Liver (tissue), 9 donors: ENCODE results near the gene NFATC4. TPM values are rescaled to one million over a fixed set of nuclear protein-coding genes. Genes with fewer than 3 reads are reported as not detected.

Source experiments
- DNase-seq: peaks from one replicate; pipeline ENCODE4 v3.0.0-alpha.2; 2017; ENCODE audit warnings: low spot score
- H3K27ac ChIP-seq, 2 donors: one replicate each; pipeline ENCODE4 v1.7.0; 2013; ENCODE audit warnings: inconsistent platforms in 2 of 2, low read length in 2 of 2, control low read depth in 1 of 2, low read depth in 1 of 2, mild to moderate bottlenecking in 1 of 2
- H3K27me3 ChIP-seq, 4 donors: one replicate each; pipeline versions ENCODE4 v1.6.1 to v1.7.0; 2013; ENCODE audit warnings: low read length in 3 of 4, inconsistent platforms in 1 of 4, mild to moderate bottlenecking in 1 of 4, moderate library complexity in 1 of 4; ENCODE audit not compliant: control insufficient read depth in 4 of 4, insufficient read depth in 4 of 4
- H3K36me3 ChIP-seq, 4 donors: one replicate each; pipeline versions ENCODE4 v1.6.1 to v1.7.0; 2013; ENCODE audit warnings: low read length in 3 of 4, mild to moderate bottlenecking in 3 of 4, low read depth in 1 of 4, moderate library complexity in 1 of 4; ENCODE audit not compliant: control insufficient read depth in 4 of 4, insufficient read depth in 3 of 4
- H3K4me1 ChIP-seq, 4 donors: one replicate each; pipeline versions ENCODE4 v1.6.1 to v1.7.0; 2013; ENCODE audit warnings: low read length in 3 of 4, mild to moderate bottlenecking in 3 of 4, moderate library complexity in 1 of 4; ENCODE audit not compliant: control insufficient read depth in 4 of 4, insufficient read depth in 4 of 4
- H3K4me3 ChIP-seq, 3 donors: one replicate each; pipeline versions ENCODE4 v1.6.1 to v1.7.0; 2013; ENCODE audit warnings: low read length in 3 of 3, control low read depth in 1 of 3, low read depth in 1 of 3, mild to moderate bottlenecking in 1 of 3
- H3K9ac ChIP-seq, 2 donors: one replicate each; pipeline ENCODE4 v1.7.0; 2013; ENCODE audit warnings: low read length in 2 of 2, mild to moderate bottlenecking in 2 of 2, moderate library complexity in 2 of 2, control low read depth in 1 of 2, low read depth in 1 of 2
- H3K9me3 ChIP-seq, 4 donors: one replicate each; pipeline versions ENCODE4 v1.6.1 to v1.7.0; 2013; ENCODE audit warnings: low read length in 3 of 4; ENCODE audit not compliant: control insufficient read depth in 4 of 4
- CTCF ChIP-seq: fragments of 150-350 bp; IDR thresholded peaks from 2 replicates; pipeline ENCODE4 v1.5.1; 2017; ENCODE audit warnings: improper control_type of control experiment, low read depth, low read length; ENCODE audit not compliant: missing input control
- EGR1 ChIP-seq, 2 donors: IDR thresholded peaks; 2 replicates each; pipeline ENCODE4 v1.6.1; 2016 to 2018; ENCODE audit warnings: antibody characterized with exemption in 2 of 2, low read depth in 2 of 2
- FOXA2 ChIP-seq: IDR thresholded peaks from 2 replicates; pipeline ENCODE4 v1.6.1; 2016; ENCODE audit warnings: antibody characterized with exemption
- GABPA ChIP-seq, 2 donors: IDR thresholded peaks in 1 of 2; conservative IDR thresholded peaks in 1 of 2; 2 replicates each; pipeline ENCODE4 v1.6.1; 2016; ENCODE audit warnings: antibody characterized with exemption in 2 of 2, mild to moderate bottlenecking in 1 of 2, moderate library complexity in 1 of 2
- HNF4A ChIP-seq, 2 donors: conservative IDR thresholded peaks; 2 replicates each; pipeline ENCODE4 v1.6.1; 2016; ENCODE audit warnings: antibody characterized with exemption in 2 of 2, mild to moderate bottlenecking in 2 of 2
- HNF4G ChIP-seq: IDR thresholded peaks from 2 replicates; pipeline ENCODE4 v1.6.1; 2016; ENCODE audit warnings: antibody characterized with exemption
- JUND ChIP-seq, 2 donors: IDR thresholded peaks; 2 replicates each; pipeline ENCODE4 v1.6.1; 2016; ENCODE audit warnings: antibody characterized with exemption in 2 of 2
- MAX ChIP-seq: IDR thresholded peaks from 2 replicates; pipeline ENCODE4 v1.6.1; 2016; ENCODE audit warnings: antibody characterized with exemption
- NR2F2 ChIP-seq: IDR thresholded peaks from 2 replicates; pipeline ENCODE4 v1.6.1; 2016; ENCODE audit warnings: antibody characterized with exemption
- RAD21 ChIP-seq, 2 donors: IDR thresholded peaks; 2 replicates each; pipeline ENCODE4 v1.6.1; 2016; ENCODE audit warnings: antibody characterized with exemption in 2 of 2, mild to moderate bottlenecking in 2 of 2
- RXRA ChIP-seq, 2 donors: IDR thresholded peaks; 2 replicates each; pipeline ENCODE4 v1.6.1; 2017 to 2018; ENCODE audit warnings: antibody characterized with exemption in 2 of 2, mild to moderate bottlenecking in 1 of 2
- SP1 ChIP-seq: IDR thresholded peaks from 2 replicates; pipeline ENCODE4 v1.6.1; 2018; ENCODE audit warnings: antibody characterized with exemption, mild to moderate bottlenecking
- TAF1 ChIP-seq: conservative IDR thresholded peaks from 2 replicates; pipeline ENCODE4 v1.6.1; 2016; ENCODE audit warnings: antibody characterized with exemption, mild to moderate bottlenecking
- YY1 ChIP-seq: IDR thresholded peaks from 2 replicates; pipeline ENCODE4 v1.6.1; 2016; ENCODE audit warnings: antibody characterized with exemption, mild to moderate bottlenecking
- ZBTB33 ChIP-seq: IDR thresholded peaks from 2 replicates; pipeline ENCODE4 v1.6.1; 2016; ENCODE audit warnings: antibody characterized with exemption
- WGBS: extraction: QIAGEN DNeasy Blood & Tissue Kit; methylation state at CpG from one replicate; pipeline ENCODE4 v1.1.7; 2013; 5-methylcytosine and 5-hydroxymethylcytosine counted together
- polyA plus RNA-seq, 2 donors: library from polyadenylated mRNA; stranded (reverse) in 1 of 2; unstranded in 1 of 2; fragments of 200-250 nt in 1 of 2; fragments of >200 nt in 1 of 2; fragmentation: Nextera tagmentation in 1 of 2; extraction: Ambion mirVana in 1 of 2; gene quantifications; one replicate each; pipeline versions ENCODE4 v1.2.1 to v1.2.3, GENCODE V29; 2013 to 2015
- total RNA-seq, 2 donors: library from RNA; depleted of rRNA; stranded (reverse); fragments of >200 nt; gene quantifications; one replicate each; pipeline ENCODE4 v1.2.3, GENCODE V29; 2014
- donor health status: healthy.
- donor health status: healthy.
- donor health status: healthy.
- donor health status: healthy.
- donor health status: healthy.

Gene NFATC4
- total and polyA plus RNA-seq, 4 donors = 1.0 to 3.6 (median 1.8) TPM

GRCh38 chr14:24422261-24422660 lies 54.3 kb downstream of the NFATC4 start:
- WGBS = 86% methylated on average over 4 of the region's 4 CpGs
- H3K9ac ChIP-seq = no peak overlapping the region
- H3K27me3 ChIP-seq = no peaks in the 10 kb centered on the region
- H3K9me3 ChIP-seq = no peaks in the 10 kb centered on the region
- H3K4me3 ChIP-seq = no peak overlapping the region
- TF ChIP-seq EGR1 (IDR thresholded peaks at IDR 0.05; ENCODE audit: low read depth in 2 of 2) (no peak), MAX (no peak), GABPA (IDR thresholded peaks at IDR 0.05 in 1 of 2, conservative IDR thresholded peaks at IDR 0.05 in 1 of 2) (no peak), JUND (IDR thresholded peaks at IDR 0.05) (no peak), TAF1 (no peak), SP1 (no peak), YY1 (no peak), HNF4A (conservative IDR thresholded peaks at IDR 0.05) (no peak), RAD21 (IDR thresholded peaks at IDR 0.05) (no peak), FOXA2 (no peak), NR2F2 (no peak)
- no peak overlapping the region for H3K27ac ChIP-seq
- H3K36me3 ChIP-seq = no peaks in the 10 kb centered on the region
- no peak for DNase-seq
- peaks cover 3 to 54% (median 41%) of the 10 kb centered on the region in 4 donors for H3K4me1 ChIP-seq

GRCh38 chr14:24422694-24423601 lies 55.0 kb downstream of the NFATC4 start:
- H3K9me3 ChIP-seq = no peaks in the 10 kb centered on the region
- no peak overlapping the region for H3K27ac ChIP-seq
- H3K36me3 ChIP-seq = no peaks in the 10 kb centered on the region
- TF ChIP-seq SP1 = peak; percentile 24
- TF ChIP-seq ZBTB33 = no peak
- no peak for TF ChIP-seq YY1
- peak in 1 of 2 donors; percentile 14 for TF ChIP-seq HNF4A (conservative IDR thresholded peaks at IDR 0.05)
- peak in 1 of 2 donors; percentile 23 for TF ChIP-seq RXRA (IDR thresholded peaks at IDR 0.05)
- no peak overlapping the region for H3K9ac ChIP-seq
- no peaks in the 10 kb centered on the region for H3K27me3 ChIP-seq
- WGBS = 63% methylated on average over 12 of the region's 12 CpGs
- peaks cover 8 to 57% (median 48%) of the 10 kb centered on the region in 4 donors for H3K4me1 ChIP-seq
- no peak overlapping the region for H3K4me3 ChIP-seq
- no peak for DNase-seq

- 16% methylated on average over 3 of the region's 3 CpGs for WGBS
- no peak for DNase-seq
- Histone ChIP-seq H3K36me3 (no peaks in the 10 kb centered on the region), H3K4me1 (peaks cover 13 to 68% (median 54%) of the 10 kb centered on the region in 4 donors), H3K4me3 (no peak overlapping the region), H3K27ac (peak overlapping the region; percentile 36 to 57), H3K27me3 (no peaks in the 10 kb centered on the region), H3K9me3 (no peaks in the 10 kb centered on the region), H3K9ac (no peak overlapping the region)
- no peak for TF ChIP-seq HNF4G
- no peak for TF ChIP-seq CTCF
- peak in 1 of 2 donors; percentile 33 for TF ChIP-seq HNF4A (conservative IDR thresholded peaks at IDR 0.05)
- TF ChIP-seq ZBTB33 = no peak
- no peak for TF ChIP-seq TAF1
- no peak for TF ChIP-seq SP1
Observed at GRCh38 chr14:24425704-24426103, 57.7 kb downstream of the NFATC4 start.
